Mesenchymal stem cell (in vitro differentiated cells and primary cell): ENCODE data around the gene OR51L1.

Experiments used
- DNase-seq: peaks from one replicate; pipeline ENCODE4 v3.0.0-alpha.2; 2013
- H2AFZ ChIP-seq: one replicate; pipeline ENCODE4 v1.6.1; 2013; ENCODE audit warnings: low read depth, mild to moderate bottlenecking, control low read depth, inconsistent platforms, low read length, moderate library complexity
- H2AK5ac ChIP-seq: 2 replicates; pipeline ENCODE4 v1.6.1; 2013; ENCODE audit warnings: low read length, moderate library complexity, mild to moderate bottlenecking, inconsistent platforms; ENCODE audit not compliant: severe bottlenecking
- H2BK120ac ChIP-seq: one replicate; pipeline ENCODE4 v1.6.1; 2013; ENCODE audit warnings: low read depth, mild to moderate bottlenecking, inconsistent platforms, low read length, moderate library complexity
- H2BK12ac ChIP-seq, 2 experiments: one replicate each; pipeline ENCODE4 v1.6.1; 2013; ENCODE audit warnings: inconsistent platforms in 2 of 2, low read length in 2 of 2, mild to moderate bottlenecking in 2 of 2, moderate library complexity in 2 of 2, control low read depth in 1 of 2
- H2BK15ac ChIP-seq: one replicate; pipeline ENCODE4 v1.6.1; 2013; ENCODE audit warnings: mild to moderate bottlenecking, low read depth, inconsistent platforms; ENCODE audit not compliant: poor library complexity, severe bottlenecking
- H2BK5ac ChIP-seq: 2 replicates; pipeline ENCODE4 v1.6.1; 2013; ENCODE audit warnings: low read depth, mild to moderate bottlenecking, low read length, control low read depth, inconsistent platforms; ENCODE audit not compliant: poor library complexity, severe bottlenecking
- H3K14ac ChIP-seq, 2 experiments: one replicate each; pipeline ENCODE4 v1.6.1; 2013; ENCODE audit warnings: inconsistent platforms in 2 of 2, low read length in 2 of 2, control low read depth in 1 of 2, mild to moderate bottlenecking in 1 of 2, moderate library complexity in 1 of 2
- H3K18ac ChIP-seq, 2 experiments: one replicate each; pipeline ENCODE4 v1.6.1; 2013; ENCODE audit warnings: inconsistent platforms in 2 of 2, low read length in 2 of 2, control low read depth in 1 of 2, low read depth in 1 of 2, mild to moderate bottlenecking in 1 of 2
- H3K23ac ChIP-seq, 2 experiments: one replicate each; pipeline ENCODE4 v1.6.1; 2013; ENCODE audit warnings: inconsistent platforms in 2 of 2, low read length in 2 of 2, mild to moderate bottlenecking in 2 of 2, moderate library complexity in 2 of 2, control low read depth in 1 of 2
- H3K27ac ChIP-seq: 2 replicates; pipeline ENCODE4 v1.5.1; 2013; ENCODE audit warnings: mild to moderate bottlenecking, moderate library complexity, low read length, control low read depth, inconsistent platforms; ENCODE audit not compliant: poor library complexity, severe bottlenecking
- H3K27me3 ChIP-seq, 2 experiments: 2 replicates each; pipeline versions ENCODE4 v1.6.1 to v1.7.0; 2013; ENCODE audit warnings: low read length in 2 of 2, mild to moderate bottlenecking in 2 of 2, moderate library complexity in 2 of 2, control low read depth in 1 of 2, inconsistent platforms in 1 of 2; ENCODE audit not compliant: control insufficient read depth in 1 of 2, insufficient read depth in 1 of 2
- H3K36me3 ChIP-seq, 2 experiments: 2 replicates each; pipeline versions ENCODE4 v1.6.1 to v1.7.0; 2013; ENCODE audit warnings: low read length in 2 of 2, control low read depth in 1 of 2, inconsistent platforms in 1 of 2, low read depth in 1 of 2, mild to moderate bottlenecking in 1 of 2; ENCODE audit not compliant: insufficient read depth in 2 of 2, control insufficient read depth in 1 of 2
- H3K4ac ChIP-seq, 2 experiments: one replicate each; pipeline ENCODE4 v1.6.1; 2013; ENCODE audit warnings: inconsistent platforms in 2 of 2, low read length in 2 of 2, mild to moderate bottlenecking in 2 of 2, moderate library complexity in 2 of 2, control low read depth in 1 of 2, low read depth in 1 of 2
- H3K4me1 ChIP-seq: 2 replicates; pipeline ENCODE4 v1.6.1; 2013; ENCODE audit warnings: low read depth, low read length, control low read depth; ENCODE audit not compliant: control insufficient read depth, insufficient read depth
- H3K4me2 ChIP-seq: 2 replicates; pipeline ENCODE4 v1.6.1; 2013; ENCODE audit warnings: low read length, mild to moderate bottlenecking, inconsistent platforms; ENCODE audit not compliant: poor library complexity, severe bottlenecking
- H3K4me3 ChIP-seq, 2 experiments: 2 replicates each; pipeline versions ENCODE4 v1.5.1 to v1.7.0; 2013; ENCODE audit warnings: low read length in 2 of 2, mild to moderate bottlenecking in 2 of 2, control low read depth in 1 of 2, low read depth in 1 of 2; ENCODE audit not compliant: insufficient read depth in 1 of 2
- H3K79me1 ChIP-seq: replicated peaks from 2 replicates; pipeline ENCODE4 v1.6.1; 2013; ENCODE audit warnings: mild to moderate bottlenecking, control low read depth, low read length, inconsistent platforms; ENCODE audit not compliant: poor library complexity, severe bottlenecking
- H3K9ac ChIP-seq: 2 replicates; pipeline ENCODE4 v1.7.0; 2013; ENCODE audit warnings: mild to moderate bottlenecking, low read length, moderate library complexity
- H3K9me3 ChIP-seq: 2 replicates; pipeline ENCODE4 v1.7.0; 2013; ENCODE audit warnings: mild to moderate bottlenecking, low read length; ENCODE audit not compliant: control insufficient read depth
- H4K8ac ChIP-seq: one replicate; pipeline ENCODE4 v1.6.1; 2013; ENCODE audit warnings: inconsistent platforms, mild to moderate bottlenecking, low read length, moderate library complexity
- H4K91ac ChIP-seq: one replicate; pipeline ENCODE4 v1.6.1; 2013; ENCODE audit warnings: mild to moderate bottlenecking, low read length, inconsistent platforms
- WGBS: methylation state at CpG from one replicate; pipeline ENCODE4 v1.1.7; 2013; ENCODE audit warnings: mixed read lengths; 5-methylcytosine and 5-hydroxymethylcytosine counted together

Gene OR51L1

GRCh38 chr11:5042091-5042490 is 47.4 kb downstream of the OR51L1 start:
- Histone ChIP-seq H3K4me3 (no peak overlapping the region), H3K4ac (no peak overlapping the region), H3K4me2 (no peak overlapping the region), H2BK15ac (no peak overlapping the region), H2AK5ac (no peak overlapping the region), H2BK12ac (no peak overlapping the region), H3K23ac (no peak overlapping the region), H2AFZ (no peak overlapping the region), H3K36me3 (no peaks in the 10 kb centered on the region), H4K91ac (no peak overlapping the region), H4K8ac (no peak overlapping the region), H3K27ac (no peak overlapping the region), H3K27me3 (no peaks in the 10 kb centered on the region), H3K4me1 (no peaks in the 10 kb centered on the region), H2BK5ac (no peak overlapping the region), H3K9ac (no peak overlapping the region), H2BK120ac (no peak overlapping the region), H3K79me1 (no peaks in the 10 kb centered on the region), H3K9me3 (no peaks in the 10 kb centered on the region), H3K14ac (no peak overlapping the region), H3K18ac (no peak overlapping the region)
- 56% methylated on average over 3 of the region's 3 CpGs for WGBS
- DNase-seq: no peak

DNA sequence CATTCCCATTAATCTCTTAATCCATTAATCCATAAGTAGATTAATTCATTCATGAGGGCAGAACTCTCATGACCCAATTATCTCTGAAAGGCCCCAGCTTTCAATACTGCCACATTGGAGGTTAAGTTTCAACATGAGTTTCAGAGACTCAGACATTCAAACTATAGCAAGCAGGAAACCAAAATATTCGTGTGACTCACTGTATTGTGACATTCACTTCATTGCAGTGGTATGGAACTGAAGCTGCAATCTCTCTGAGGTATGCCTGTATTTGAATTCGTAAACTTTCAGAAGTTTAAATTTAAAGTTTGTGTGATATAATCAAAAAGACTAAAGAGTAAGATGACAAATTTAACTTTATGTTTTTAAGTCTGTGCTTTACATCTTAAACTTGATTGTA is 48.7 kb downstream of the OR51L1 start:
- Histone ChIP-seq H3K18ac (no peak overlapping the region), H4K91ac (no peak overlapping the region), H2AFZ (no peak overlapping the region), H3K4ac (no peak overlapping the region), H3K36me3 (no peaks in the 10 kb centered on the region), H2BK120ac (no peak overlapping the region), H2BK15ac (no peak overlapping the region), H4K8ac (no peak overlapping the region), H2AK5ac (no peak overlapping the region), H3K4me3 (no peak overlapping the region), H3K79me1 (no peaks in the 10 kb centered on the region), H2BK12ac (no peak overlapping the region), H3K9ac (no peak overlapping the region), H3K27ac (no peak overlapping the region), H3K9me3 (no peaks in the 10 kb centered on the region), H3K4me2 (no peak overlapping the region), H3K4me1 (no peaks in the 10 kb centered on the region), H3K14ac (no peak overlapping the region), H3K27me3 (no peaks in the 10 kb centered on the region), H3K23ac (no peak overlapping the region), H2BK5ac (no peak overlapping the region)
- DNase-seq: peak; percentile 28
- 29% methylated on average over 1 of the region's 2 CpGs for WGBS

- no peak within 1 kb of the TSS for H3K4me3 ChIP-seq
- no peaks in the 10 kb centered on the region for H3K27me3 ChIP-seq
- no peak within 1 kb of the TSS for H3K14ac ChIP-seq
- no peak within 1 kb of the TSS for H3K23ac ChIP-seq
- 88% methylated on average over 1 of the region's 1 CpG for WGBS
- no peak within 1 kb of the TSS for H2BK15ac ChIP-seq
- no peak within 1 kb of the TSS for H3K18ac ChIP-seq
- no peak within 1 kb of the TSS for H2BK5ac ChIP-seq
- H3K4me1 ChIP-seq: no peaks in the 10 kb centered on the region
- no peak within 1 kb of the TSS for H4K91ac ChIP-seq
- no peaks in the 10 kb centered on the region for H3K79me1 ChIP-seq
- no peak within 1 kb of the TSS for H3K9ac ChIP-seq
- no peak within 1 kb of the TSS for H3K4ac ChIP-seq
- no peak within 1 kb of the TSS for H2AK5ac ChIP-seq
- H3K27ac ChIP-seq: no peak within 1 kb of the TSS
- no peak for DNase-seq
- no peaks in the 10 kb centered on the region for H3K36me3 ChIP-seq
- no peaks in the 10 kb centered on the region for H3K9me3 ChIP-seq
- H2BK12ac ChIP-seq: no peak within 1 kb of the TSS
- H4K8ac ChIP-seq: no peak within 1 kb of the TSS
- H3K4me2 ChIP-seq: no peak within 1 kb of the TSS
- H2AFZ ChIP-seq: no peak within 1 kb of the TSS
- H2BK120ac ChIP-seq: no peak within 1 kb of the TSS
Measured at GRCh38 chr11:5046226-5046625, 51.6 kb downstream of the OR51L1 start, which contains the start of gene OR52J3. TSS of gene OR52J3 (plus strand) at chr11:5046526. CDS start at chr11:5046526, 0 bp downstream.

DNA sequence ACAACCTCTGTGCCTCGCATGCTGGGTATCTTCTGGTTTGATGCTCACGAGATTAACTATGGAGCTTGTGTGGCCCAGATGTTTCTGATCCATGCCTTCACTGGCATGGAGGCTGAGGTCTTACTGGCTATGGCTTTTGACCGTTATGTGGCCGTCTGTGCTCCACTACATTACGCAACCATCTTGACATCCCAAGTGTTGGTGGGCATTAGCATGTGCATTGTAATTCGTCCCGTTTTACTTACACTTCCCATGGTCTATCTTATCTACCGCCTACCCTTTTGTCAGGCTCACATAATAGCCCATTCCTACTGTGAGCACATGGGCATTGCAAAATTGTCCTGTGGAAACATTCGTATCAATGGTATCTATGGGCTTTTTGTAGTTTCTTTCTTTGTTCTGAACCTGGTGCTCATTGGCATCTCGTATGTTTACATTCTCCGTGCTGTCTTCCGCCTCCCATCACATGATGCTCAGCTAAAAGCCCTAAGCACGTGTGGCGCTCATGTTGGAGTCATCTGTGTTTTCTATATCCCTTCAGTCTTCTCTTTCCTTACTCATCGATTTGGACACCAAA is 52.2 kb downstream of the OR51L1 start:
- no peak overlapping the region for H3K9ac ChIP-seq
- no peak for DNase-seq
- no peak overlapping the region for H3K27ac ChIP-seq
- no peak overlapping the region for H2BK120ac ChIP-seq
- H2AFZ ChIP-seq: no peak overlapping the region
- H2BK5ac ChIP-seq: no peak overlapping the region
- no peak overlapping the region for H3K4me3 ChIP-seq
- no peaks in the 10 kb centered on the region for H3K4me1 ChIP-seq
- no peaks in the 10 kb centered on the region for H3K27me3 ChIP-seq
- no peak overlapping the region for H3K14ac ChIP-seq
- H4K8ac ChIP-seq: no peak overlapping the region
- no peak overlapping the region for H2BK12ac ChIP-seq
- H3K79me1 ChIP-seq: no peaks in the 10 kb centered on the region
- H3K9me3 ChIP-seq: no peaks in the 10 kb centered on the region
- no peak overlapping the region for H2AK5ac ChIP-seq
- no peak overlapping the region for H3K4ac ChIP-seq
- H3K18ac ChIP-seq: no peak overlapping the region
- H4K91ac ChIP-seq: no peak overlapping the region
- no peak overlapping the region for H3K4me2 ChIP-seq
- no peaks in the 10 kb centered on the region for H3K36me3 ChIP-seq
- WGBS: 93% methylated on average over 15 of the region's 15 CpGs
- H3K23ac ChIP-seq: no peak overlapping the region
- H2BK15ac ChIP-seq: no peak overlapping the region
